HCT116 (cell line): ENCODE measurements around the gene PSMD2.

Experiments
- CTCF ChIP-seq, 3 experiments: fragments of 200-600 bp in 1 of 3; sonication (generic) in 1 of 3; IDR thresholded peaks in 2 of 3; conservative IDR thresholded peaks in 1 of 3; 2 replicates each; pipeline ENCODE4 v1.5.1; 2012 to 2017; ENCODE audit warnings: low read depth in 2 of 3, low read length in 2 of 3, antibody characterized with exemption in 1 of 3, borderline replicate concordance in 1 of 3, control low read depth in 1 of 3, mild to moderate bottlenecking in 1 of 3, mixed read lengths in 1 of 3, mixed run types in 1 of 3, moderate library complexity in 1 of 3; ENCODE audit not compliant: insufficient read depth in 1 of 3
- EGR1 ChIP-seq: IDR thresholded peaks from 2 replicates; pipeline ENCODE4 v1.6.1; 2012; ENCODE audit warnings: low read depth
- EZH2 ChIP-seq: fragments of 200-600 bp; sonication (generic); IDR thresholded peaks from 2 replicates; pipeline ENCODE4 v1.6.1; 2017; ENCODE audit warnings: antibody characterized with exemption, mixed run types
- EZH2phosphoT487 ChIP-seq: fragments of 200-600 bp; IDR thresholded peaks from 2 replicates; pipeline ENCODE4 v1.6.1; 2018; ENCODE audit warnings: antibody characterized with exemption, borderline replicate concordance
- MAX ChIP-seq: IDR thresholded peaks from 2 replicates; pipeline ENCODE4 v1.6.1; 2012
- POLR2A ChIP-seq: IDR thresholded peaks from 2 replicates; pipeline ENCODE4 v1.7.0; 2011; ENCODE audit warnings: borderline replicate concordance; ENCODE audit not compliant: insufficient read depth, insufficient read length; ENCODE audit errors: extremely low read depth
- POLR2AphosphoS5 ChIP-seq: IDR thresholded peaks from 2 replicates; pipeline ENCODE4 v1.6.1; 2011; ENCODE audit warnings: mild to moderate bottlenecking, low read depth, low read length, moderate library complexity
- RAD21 ChIP-seq: IDR thresholded peaks from 2 replicates; pipeline ENCODE4 v1.6.1; 2012; ENCODE audit warnings: low read depth, mild to moderate bottlenecking
- SP1 ChIP-seq: IDR thresholded peaks from 2 replicates; pipeline ENCODE4 v1.6.1; 2012; ENCODE audit warnings: low read depth
- TCF7L2 ChIP-seq: IDR thresholded peaks from 2 replicates; pipeline ENCODE4 v1.7.0; 2011; ENCODE audit warnings: borderline replicate concordance, inconsistent platforms; ENCODE audit not compliant: insufficient read depth, insufficient read length; ENCODE audit errors: extremely low read depth
- YY1 ChIP-seq: IDR thresholded peaks from 2 replicates; pipeline ENCODE4 v1.6.1; 2011; ENCODE audit warnings: low read length, low read depth, moderate library complexity, mild to moderate bottlenecking; ENCODE audit not compliant: insufficient replicate concordance; ENCODE audit errors: extremely low read depth
- ZBTB33 ChIP-seq: IDR thresholded peaks from 2 replicates; pipeline ENCODE4 v1.6.1; 2011; ENCODE audit warnings: mild to moderate bottlenecking, low read length, moderate library complexity; ENCODE audit not compliant: insufficient replicate concordance; ENCODE audit errors: extremely low read depth
- ZNF274 ChIP-seq: fragments of 200-500 bp; sonication (Bioruptor generic); IDR thresholded peaks from 2 replicates; pipeline ENCODE4 v1.6.1; 2014; ENCODE audit warnings: mild to moderate bottlenecking, low read depth, low read length, inconsistent platforms

GRCh38 chr3:184275381-184275701 is 23.7 kb upstream of the PSMD2 start:
- TF ChIP-seq POLR2AphosphoS5, result no peak
- TF ChIP-seq TCF7L2, result no peak
- no peak for TF ChIP-seq ZBTB33
- no peak for TF ChIP-seq CTCF (IDR thresholded peaks at IDR 0.05 in 2 of 3, conservative IDR thresholded peaks at IDR 0.05 in 1 of 3; ENCODE audit: borderline replicate concordance in 1 of 3, insufficient read depth in 1 of 3, low read depth in 2 of 3, low read length in 2 of 3)
- no peak for TF ChIP-seq EGR1
- no peak for TF ChIP-seq EZH2
- TF ChIP-seq RAD21, result no peak
- no peak for TF ChIP-seq POLR2A
- TF ChIP-seq EZH2phosphoT487, result no peak
- TF ChIP-seq ZNF274, result no peak
- TF ChIP-seq SP1, result no peak
- TF ChIP-seq YY1, result no peak
- no peak for TF ChIP-seq MAX
